GM13977 (cell line): ENCODE results near the gene FYB1.

Experiments
- DNase-seq: peaks from one replicate; pipeline ENCODE4 v3.0.0; 2012; ENCODE audit warnings: low spot score
- CTCF ChIP-seq: IDR thresholded peaks from 2 replicates; pipeline ENCODE4 v1.5.1; 2012; ENCODE audit warnings: mild to moderate bottlenecking, control low read depth; ENCODE audit not compliant: insufficient read depth; ENCODE audit errors: extremely low read depth, missing control alignments
- in situ Hi-C: fragments of 300-500 bp; cut with MboI; formaldehyde crosslinking; loops from one replicate; pipeline ENCODE4 v1.12.0; 2022; ENCODE audit warnings: low sequenced_read_pairs, low pct_unique_long_range_greater_than_20kb, mixed read lengths, inconsistent platforms; ENCODE audit not compliant: unreplicated experiment

FYB1 gene

GRCh38 chr5:39215857-39216256, 3.5 kb downstream of the FYB1 start:
- DNase-seq: no peak
- in situ Hi-C loops: loop anchor here (10.0 kb wide), 1 partner anchor 69 kb away; no protein-coding TSS in a partner anchor
- TF ChIP-seq CTCF: no peak

GRCh38 chr5:39214912-39215709, 4.3 kb downstream of the FYB1 start:
- in situ Hi-C loops: loop anchor here (10.0 kb wide), 1 partner anchor 70 kb away; no protein-coding TSS in a partner anchor
- DNase-seq: no peak
- TF ChIP-seq CTCF: no peak

- DNase-seq: no peak
- in situ Hi-C loops: loop anchor here (10.0 kb wide), 1 partner anchor 71 kb away; no protein-coding TSS in a partner anchor
- TF ChIP-seq CTCF: no peak
Measured at GRCh38 chr5:39213447-39214207, 5.7 kb downstream of the FYB1 start.

GRCh38 chr5:39211773-39212172, 7.6 kb downstream of the FYB1 start:
- in situ Hi-C loops: loop anchor here (10.0 kb wide), 1 partner anchor 73 kb away; no protein-coding TSS in a partner anchor
- TF ChIP-seq CTCF: no peak

GRCh38 chr5:39209924-39210323, 9.4 kb downstream of the FYB1 start:
- TF ChIP-seq CTCF: no peak
- in situ Hi-C loops: loop anchor here (10.0 kb wide), 1 partner anchor 75 kb away; no protein-coding TSS in a partner anchor
- no peak for DNase-seq

More at GRCh38 chr5:39211773-39212172, 7.6 kb downstream of the FYB1 start:
- DNase-seq: no peak

- no peak for DNase-seq
- no peak for TF ChIP-seq CTCF
- in situ Hi-C loops: no loop called here
Measured at GRCh38 chr5:39208471-39208870, 10.9 kb downstream of the FYB1 start.
